Keratinocyte (primary cell): ENCODE data around the gene CCDC9B.

Experiments used
- CTCF ChIP-seq, 3 experiments: IDR thresholded peaks in 1 of 3; conservative IDR thresholded peaks in 1 of 3; optimal IDR thresholded peaks in 1 of 3; 2 replicates in 2 of 3; 3 replicates in 1 of 3; pipeline versions ENCODE3 to v1.5.1; 2011; ENCODE audit warnings: low read length in 3 of 3, mild to moderate bottlenecking in 3 of 3, moderate library complexity in 2 of 3, control low read depth in 1 of 3, inconsistent platforms in 1 of 3; ENCODE audit not compliant: insufficient read depth in 2 of 3; ENCODE audit errors: extremely low read depth in 1 of 3
- EZH2 ChIP-seq: IDR thresholded peaks from one replicate; pipeline ENCODE4 v1.6.1; 2012; ENCODE audit warnings: inconsistent platforms, mild to moderate bottlenecking, low read length, moderate library complexity

DNA sequence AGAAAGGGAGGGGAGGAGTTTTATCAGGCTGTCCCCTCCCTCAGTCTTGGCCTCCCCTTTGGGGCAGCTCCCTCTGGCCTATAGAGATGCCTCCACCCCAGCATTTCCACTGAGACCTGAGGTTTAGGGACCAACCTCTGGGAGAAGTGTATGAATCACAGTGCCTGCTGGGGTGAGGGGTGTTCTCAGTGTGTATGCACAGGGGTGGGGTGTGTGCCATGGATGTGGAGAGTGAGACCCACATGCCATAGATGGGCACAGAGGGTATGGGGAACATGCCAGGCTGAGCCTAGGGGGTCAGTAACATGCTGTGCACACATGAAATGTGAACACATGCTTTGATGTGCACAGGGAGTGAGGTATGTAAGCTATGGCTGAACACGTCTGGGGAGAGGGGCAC lies 45.4 kb downstream of the CCDC9B start:
- TF ChIP-seq CTCF (optimal IDR thresholded peaks at IDR 0.05 in 1 of 3, IDR thresholded peaks at IDR 0.05 in 1 of 3, conservative IDR thresholded peaks at IDR 0.05 in 1 of 3; ENCODE audit: extremely low read depth in 1 of 3, insufficient read depth in 2 of 3, low read length in 3 of 3) (no peak), EZH2 (no peak)
